WTC11 (cell line): ENCODE measurements around the gene SEC22C. TPM values are rescaled to one million over a fixed set of nuclear protein-coding genes. Genes with fewer than 3 reads are reported as not detected.
"Not testable (repeated sequence)": the region's sequence is repeated elsewhere in the genome, so short reads cannot be mapped to it uniquely, and the experiment has no call there.

ENCODE experiments used
- ATAC-seq: fragments of 200-7000 bp; cut with Tn5 transposase; 2 replicates; pipeline ENCODE4 v1.10.0; 2021; ENCODE audit warnings: mild to moderate bottlenecking, moderate library complexity
- CTCF ChIA-PET: fragments of 300-600 bp; sonication (Branson Sonifier 250); formaldehyde crosslinking; loops from one replicate; lab custom pipeline; 2021; ENCODE audit warnings: antibody characterized with exemption; lab: Charles Lee
- POLR2A ChIA-PET: fragments of 350-600 bp; sonication (Branson Sonifier 250); formaldehyde crosslinking; loops from one replicate; lab custom pipeline; 2021; ENCODE audit warnings: antibody characterized with exemption; lab: Charles Lee
- DNase-seq: peaks from one replicate; pipeline ENCODE4 v3.0.0; 2021; ENCODE audit warnings: low spot score
- H3K27ac Mint-ChIP-seq: 2 replicates; pipeline ENCODE4 v1.8.0; 2021; ENCODE audit warnings: mixed read lengths
- H3K27me3 Mint-ChIP-seq: 2 replicates; pipeline ENCODE4 v1.8.0; 2021; ENCODE audit warnings: low read depth, mild to moderate bottlenecking, moderate library complexity, mixed read lengths
- H3K36me3 Mint-ChIP-seq: 2 replicates; pipeline ENCODE4 v1.8.0; 2021; ENCODE audit warnings: mixed read lengths
- H3K4me1 Mint-ChIP-seq: 2 replicates; pipeline ENCODE4 v1.8.0; 2022; ENCODE audit warnings: mixed read lengths
- H3K4me3 Mint-ChIP-seq: 2 replicates; pipeline ENCODE4 v1.8.0; 2021; ENCODE audit warnings: mild to moderate bottlenecking, moderate library complexity, mixed read lengths
- H3K9me3 Mint-ChIP-seq: 2 replicates; pipeline ENCODE4 v1.8.0; 2021; ENCODE audit warnings: mixed read lengths
- ATF1 ChIP-seq: sonication (generic); formaldehyde crosslinking; IDR thresholded peaks from 2 replicates; pipeline ENCODE4 v1.8.1; 2023; ENCODE audit warnings: mild to moderate bottlenecking, moderate library complexity, missing genetic modification reagents
- ATF6 ChIP-seq: sonication (generic); formaldehyde crosslinking; IDR thresholded peaks from 2 replicates; pipeline ENCODE4 v1.8.1; 2023; ENCODE audit warnings: mild to moderate bottlenecking, missing genetic modification reagents
- ELF4 ChIP-seq: sonication (generic); formaldehyde crosslinking; IDR thresholded peaks from 2 replicates; pipeline ENCODE4 v1.8.1; 2022; ENCODE audit warnings: low read depth, mild to moderate bottlenecking, moderate library complexity, missing genetic modification reagents
- ESRRA ChIP-seq: sonication (generic); formaldehyde crosslinking; IDR thresholded peaks from 2 replicates; pipeline ENCODE4 v1.8.1; 2022; ENCODE audit warnings: mild to moderate bottlenecking, missing genetic modification reagents, borderline replicate concordance
- ETV6 ChIP-seq: sonication (generic); formaldehyde crosslinking; IDR thresholded peaks from 2 replicates; pipeline ENCODE4 v1.8.1; 2022; ENCODE audit warnings: mild to moderate bottlenecking, missing genetic modification reagents
- GTF2I ChIP-seq: fragments of 250-450 bp; sonication (Bioruptor Pico); conservative IDR thresholded peaks from 2 replicates; pipeline ENCODE4 v1.4.0; 2021; ENCODE audit warnings: mild to moderate bottlenecking
- HMGA2 ChIP-seq: fragments of 250-450 bp; sonication (Bioruptor Pico); IDR thresholded peaks from 2 replicates; pipeline ENCODE4 v1.4.0; 2021; ENCODE audit warnings: mild to moderate bottlenecking, moderate library complexity
- IRF2 ChIP-seq: sonication (generic); formaldehyde crosslinking; IDR thresholded peaks from 2 replicates; pipeline ENCODE4 v1.8.0; 2022; ENCODE audit warnings: low read depth, missing genetic modification reagents, borderline replicate concordance
- NR1H2 ChIP-seq: sonication (generic); formaldehyde crosslinking; IDR thresholded peaks from 2 replicates; pipeline ENCODE4 v1.9.0; 2021; ENCODE audit warnings: mild to moderate bottlenecking, moderate library complexity, missing genetic modification reagents
- NR3C1 ChIP-seq: sonication (generic); formaldehyde crosslinking; conservative IDR thresholded peaks from 2 replicates; pipeline ENCODE4 v1.8.1; 2023; ENCODE audit warnings: low read depth, mild to moderate bottlenecking, missing genetic modification reagents
- RELA ChIP-seq: sonication (generic); formaldehyde crosslinking; IDR thresholded peaks from 2 replicates; pipeline ENCODE4 v1.8.1; 2022; ENCODE audit warnings: missing genetic modification reagents, mild to moderate bottlenecking, borderline replicate concordance
- SP1 ChIP-seq: sonication (generic); formaldehyde crosslinking; conservative IDR thresholded peaks from 2 replicates; pipeline ENCODE4 v1.8.1; 2022; ENCODE audit warnings: missing genetic modification reagents
- ZBTB43 ChIP-seq: sonication (generic); formaldehyde crosslinking; IDR thresholded peaks from 2 replicates; pipeline ENCODE4 v1.8.1; 2023; ENCODE audit warnings: mild to moderate bottlenecking, missing genetic modification reagents
- ZNF121 ChIP-seq: sonication (generic); formaldehyde crosslinking; IDR thresholded peaks from 2 replicates; pipeline ENCODE4 v1.8.0; 2023; ENCODE audit warnings: missing genetic modification reagents
- ZNF416 ChIP-seq: fragments of 250-450 bp; sonication (Bioruptor Pico); IDR thresholded peaks from 2 replicates; pipeline ENCODE4 v1.9.0; 2021; ENCODE audit warnings: mild to moderate bottlenecking, inconsistent platforms
- total RNA-seq: library from RNA; stranded (reverse); gene quantifications from 3 replicates; pipeline ENCODE4 v1.2.3, GENCODE V29; 2021
- TF ChIP-seq, protein P1 (sequence below): sonication (generic); formaldehyde crosslinking; IDR thresholded peaks from 2 replicates; pipeline ENCODE4 v1.8.1; 2023; ENCODE audit warnings: mild to moderate bottlenecking, missing genetic modification reagents, moderate library complexity
- TF ChIP-seq, protein P2 (sequence below): sonication (generic); formaldehyde crosslinking; IDR thresholded peaks from 2 replicates; pipeline ENCODE4 v1.8.1; 2023; ENCODE audit warnings: mild to moderate bottlenecking, missing genetic modification reagents, borderline replicate concordance
- TF ChIP-seq, protein P3 (sequence below): fragments of 250-450 bp; sonication (Bioruptor Pico); IDR thresholded peaks from 2 replicates; pipeline ENCODE4 v1.9.0; 2021; ENCODE audit warnings: moderate library complexity, mild to moderate bottlenecking, inconsistent platforms, borderline replicate concordance
- TF ChIP-seq, protein P4 (sequence below): fragments of 250-450 bp; sonication (Bioruptor Pico); IDR thresholded peaks from 2 replicates; pipeline ENCODE4 v1.9.0; 2021; ENCODE audit warnings: mild to moderate bottlenecking

The SEC22C gene
- total RNA-seq, 1 experiment from 2014 or later, result 37.0 TPM

GRCh38 chr3:42600111-42600957 is 18.6 kb upstream of the SEC22C start, which contains the start of gene NKTR (continued):
- TF ChIP-seq, protein P1, sequence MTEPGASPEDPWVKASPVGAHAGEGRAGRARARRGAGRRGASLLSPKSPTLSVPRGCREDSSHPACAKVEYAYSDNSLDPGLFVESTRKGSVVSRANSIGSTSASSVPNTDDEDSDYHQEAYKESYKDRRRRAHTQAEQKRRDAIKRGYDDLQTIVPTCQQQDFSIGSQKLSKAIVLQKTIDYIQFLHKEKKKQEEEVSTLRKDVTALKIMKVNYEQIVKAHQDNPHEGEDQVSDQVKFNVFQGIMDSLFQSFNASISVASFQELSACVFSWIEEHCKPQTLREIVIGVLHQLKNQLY (CRISPR knock-in tag), result no peak
- no peak for TF ChIP-seq ATF6 (CRISPR knock-in tag)
- no peak for TF ChIP-seq NR3C1
- peak; percentile 56; the same call in 1 of the 2 replicates for TF ChIP-seq ETV6 (CRISPR knock-in tag)
- TF ChIP-seq ATF1 (CRISPR knock-in tag), result 0 out of 2 replicates have a peak, but pooled peaks have one; percentile 68
- no peak for TF ChIP-seq RELA (CRISPR knock-in tag)
- TF ChIP-seq, protein P2, sequence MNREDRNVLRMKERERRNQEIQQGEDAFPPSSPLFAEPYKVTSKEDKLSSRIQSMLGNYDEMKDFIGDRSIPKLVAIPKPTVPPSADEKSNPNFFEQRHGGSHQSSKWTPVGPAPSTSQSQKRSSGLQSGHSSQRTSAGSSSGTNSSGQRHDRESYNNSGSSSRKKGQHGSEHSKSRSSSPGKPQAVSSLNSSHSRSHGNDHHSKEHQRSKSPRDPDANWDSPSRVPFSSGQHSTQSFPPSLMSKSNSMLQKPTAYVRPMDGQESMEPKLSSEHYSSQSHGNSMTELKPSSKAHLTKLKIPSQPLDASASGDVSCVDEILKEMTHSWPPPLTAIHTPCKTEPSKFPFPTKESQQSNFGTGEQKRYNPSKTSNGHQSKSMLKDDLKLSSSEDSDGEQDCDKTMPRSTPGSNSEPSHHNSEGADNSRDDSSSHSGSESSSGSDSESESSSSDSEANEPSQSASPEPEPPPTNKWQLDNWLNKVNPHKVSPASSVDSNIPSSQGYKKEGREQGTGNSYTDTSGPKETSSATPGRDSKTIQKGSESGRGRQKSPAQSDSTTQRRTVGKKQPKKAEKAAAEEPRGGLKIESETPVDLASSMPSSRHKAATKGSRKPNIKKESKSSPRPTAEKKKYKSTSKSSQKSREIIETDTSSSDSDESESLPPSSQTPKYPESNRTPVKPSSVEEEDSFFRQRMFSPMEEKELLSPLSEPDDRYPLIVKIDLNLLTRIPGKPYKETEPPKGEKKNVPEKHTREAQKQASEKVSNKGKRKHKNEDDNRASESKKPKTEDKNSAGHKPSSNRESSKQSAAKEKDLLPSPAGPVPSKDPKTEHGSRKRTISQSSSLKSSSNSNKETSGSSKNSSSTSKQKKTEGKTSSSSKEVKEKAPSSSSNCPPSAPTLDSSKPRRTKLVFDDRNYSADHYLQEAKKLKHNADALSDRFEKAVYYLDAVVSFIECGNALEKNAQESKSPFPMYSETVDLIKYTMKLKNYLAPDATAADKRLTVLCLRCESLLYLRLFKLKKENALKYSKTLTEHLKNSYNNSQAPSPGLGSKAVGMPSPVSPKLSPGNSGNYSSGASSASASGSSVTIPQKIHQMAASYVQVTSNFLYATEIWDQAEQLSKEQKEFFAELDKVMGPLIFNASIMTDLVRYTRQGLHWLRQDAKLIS (CRISPR knock-in tag), result no peak
- TF ChIP-seq, all 79 proteins: peak for 17

- Mint-ChIP-seq H3K4me1 (peaks cover 33% of the 10 kb centered on the region), H3K27ac (0 out of 2 replicates have a peak overlapping the region, but pooled peaks have one; percentile 82), H3K36me3 (peaks cover 38% of the 10 kb centered on the region)
- H3K4me3 Mint-ChIP-seq, DNase-seq, ATAC-seq, CTCF ChIA-PET, H3K27me3 Mint-ChIP-seq, H3K9me3 Mint-ChIP-seq: not testable (repeated sequence)
- POLR2A ChIA-PET, result interaction anchor here (0.5 to 0.8 kb wide), 3 partner anchors 15 to 439 kb away, joined by 3 to 6 read pairs (median 4); partner anchors contain the start of gene SEC22C
These were observed 15.3 kb upstream of the SEC22C start for GRCh38 chr3:42597098-42597497.

DNA sequence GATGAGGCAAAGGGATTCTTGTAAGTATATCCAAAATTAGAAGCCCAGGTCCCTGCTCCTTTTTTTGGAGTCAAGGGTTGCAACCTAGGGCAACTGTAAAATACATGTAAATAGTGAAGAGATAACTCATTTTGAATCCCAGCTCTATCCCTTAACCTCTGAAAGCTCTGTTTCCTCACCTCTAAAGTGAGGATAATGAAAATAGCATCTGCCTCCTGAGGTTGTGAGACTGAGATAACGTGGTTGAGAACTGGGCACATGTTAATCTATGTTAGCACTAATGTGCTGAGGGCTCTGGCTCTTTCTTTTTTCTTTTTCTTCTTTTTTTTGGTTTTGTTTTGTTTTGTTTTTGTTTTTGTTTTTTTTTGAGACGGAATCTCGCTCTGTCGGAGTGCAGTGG is 13.9 kb upstream of the SEC22C start:
- peaks cover 36% of the 10 kb centered on the region for H3K4me1 Mint-ChIP-seq
- H3K4me3 Mint-ChIP-seq, result no peak overlapping the region
- ATAC-seq, result no peak
- TF ChIP-seq ZNF121 (CRISPR knock-in tag), result no peak
- no peak for TF ChIP-seq HMGA2 (CRISPR knock-in tag)
- no peak for TF ChIP-seq ELF4 (CRISPR knock-in tag)
- TF ChIP-seq, all 79 proteins: peak for 0
- H3K27ac Mint-ChIP-seq, result peak overlapping the region; percentile 65
- ChIA-PET CTCF (no interaction called here), POLR2A (no interaction called here)
- peaks cover 38% of the 10 kb centered on the region for H3K36me3 Mint-ChIP-seq
- H3K27me3 Mint-ChIP-seq, result no peaks in the 10 kb centered on the region
- DNase-seq, result no peak
- H3K9me3 Mint-ChIP-seq, result peaks cover 4% of the 10 kb centered on the region

DNA sequence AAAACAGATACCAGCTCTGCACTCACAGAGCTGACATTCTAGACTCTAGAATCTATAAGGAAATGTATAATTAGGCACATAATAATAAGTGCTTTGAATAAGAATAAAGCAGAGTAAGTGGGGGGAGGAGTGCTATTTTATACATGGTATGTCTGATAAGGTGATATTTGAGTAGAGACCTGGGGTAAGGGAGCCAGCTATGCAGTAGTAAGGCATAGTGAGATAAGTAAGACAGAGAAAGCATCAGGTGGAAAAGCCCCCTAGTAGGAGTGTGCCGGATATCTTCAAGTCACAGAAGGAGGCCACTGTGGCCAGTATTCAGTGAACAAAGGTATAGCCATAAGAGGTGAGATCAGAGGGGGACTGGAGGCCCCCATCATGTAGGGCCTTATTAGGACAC is 11.9 kb upstream of the SEC22C start:
- no peaks in the 10 kb centered on the region for H3K27me3 Mint-ChIP-seq
- CTCF ChIA-PET, result interaction anchor here (1.0 kb wide), 1 partner anchor 20 kb away, joined by 3 read pairs; no protein-coding TSS in a partner anchor
- H3K36me3 Mint-ChIP-seq, result peaks cover 38% of the 10 kb centered on the region
- H3K27ac Mint-ChIP-seq, result peak overlapping the region; percentile 61
- POLR2A ChIA-PET, result no interaction called here
- H3K4me1 Mint-ChIP-seq, result peaks cover 43% of the 10 kb centered on the region
- ATAC-seq (no peak), DNase-seq (no peak)
- peak overlapping the region; percentile 31 for H3K4me3 Mint-ChIP-seq
- H3K9me3 Mint-ChIP-seq, result peaks cover 4% of the 10 kb centered on the region
- TF ChIP-seq ZBTB43 (no peak), IRF2 (CRISPR knock-in tag) (no peak), SP1 (CRISPR knock-in tag) (no peak), ZNF416 (CRISPR knock-in tag) (no peak), ESRRA (CRISPR knock-in tag) (no peak), NR1H2 (CRISPR knock-in tag) (no peak), GTF2I (no peak)
- TF ChIP-seq, protein P3, sequence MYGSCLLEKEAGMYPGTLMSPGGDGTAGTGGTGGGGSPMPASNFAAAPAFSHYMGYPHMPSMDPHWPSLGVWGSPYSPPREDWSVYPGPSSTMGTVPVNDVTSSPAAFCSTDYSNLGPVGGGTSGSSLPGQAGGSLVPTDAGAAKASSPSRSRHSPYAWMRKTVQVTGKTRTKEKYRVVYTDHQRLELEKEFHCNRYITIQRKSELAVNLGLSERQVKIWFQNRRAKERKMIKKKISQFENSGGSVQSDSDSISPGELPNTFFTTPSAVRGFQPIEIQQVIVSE, result no peak
- TF ChIP-seq, protein P4, sequence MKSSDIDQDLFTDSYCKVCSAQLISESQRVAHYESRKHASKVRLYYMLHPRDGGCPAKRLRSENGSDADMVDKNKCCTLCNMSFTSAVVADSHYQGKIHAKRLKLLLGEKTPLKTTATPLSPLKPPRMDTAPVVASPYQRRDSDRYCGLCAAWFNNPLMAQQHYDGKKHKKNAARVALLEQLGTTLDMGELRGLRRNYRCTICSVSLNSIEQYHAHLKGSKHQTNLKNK (CRISPR knock-in tag), result no peak
